HepG2 (cell line): Measurements from ENCODE around the gene CPED1. TPM values are rescaled to one million over a fixed set of nuclear protein-coding genes. Genes with fewer than 3 reads are reported as not detected.

Experiments used
- ATAC-seq: fragments of 200-7000 bp; cut with Tn5 transposase; 3 replicates; pipeline ENCODE4 v1.9.1; 2020; ENCODE audit warnings: mild to moderate bottlenecking, moderate library complexity
- BruUV-seq: library from RNA; stranded (reverse); fragments of 400-500 nt; replicated peaks from 2 replicates; lab custom pipeline; 2021; lab: Mats Ljungman, UMichigan
- CTCF ChIA-PET: fragments of 300-600 bp; formaldehyde crosslinking; extraction: SDS; loops from one replicate; lab custom pipeline; 2021; ENCODE audit warnings: low total read pairs, inconsistent platforms, low intra/inter-chr PET ratio; lab: Yijun Ruan, JAX
- POLR2A ChIA-PET: fragments of 350-600 bp; sonication (Branson Sonifier 250); formaldehyde crosslinking; loops from one replicate; lab custom pipeline; 2020; ENCODE audit warnings: antibody characterized with exemption, inconsistent platforms; lab: Yijun Ruan, JAX
- DNase-seq: peaks from one replicate; pipeline ENCODE4 v3.0.0-alpha.2; 2015; ENCODE audit warnings: low spot score
- FAIRE-seq: peaks from 3 replicates; lab custom pipeline; 2011; peaks lifted over from hg19 to GRCh38; lab: Jason Lieb, UNC
- H2AFZ ChIP-seq: one replicate; pipeline ENCODE4 v1.6.1; 2011; ENCODE audit warnings: low read length, inconsistent platforms
- H3K27ac ChIP-seq: fragments of 300-600 bp; 3 replicates; pipeline ENCODE4 v1.8.0; 2011; ENCODE audit warnings: mixed run types, mild to moderate bottlenecking, mixed read lengths, low read length, inconsistent platforms; ENCODE audit not compliant: insufficient read depth; ENCODE audit errors: extremely low read length
- H3K27me3 ChIP-seq, 2 experiments: fragments of 200-600 bp in 1 of 2; 2 replicates in 1 of 2; 3 replicates in 1 of 2; pipeline versions ENCODE4 v1.6.0 to v1.8.0; 2011; ENCODE audit warnings: low read length in 2 of 2, mild to moderate bottlenecking in 2 of 2, moderate library complexity in 2 of 2, inconsistent platforms in 1 of 2; ENCODE audit not compliant: insufficient read depth in 2 of 2, control insufficient read depth in 1 of 2
- H3K36me3 ChIP-seq, 2 experiments: fragments of 200-600 bp in 1 of 2; replicated peaks in 1 of 2; 2 replicates in 1 of 2; 3 replicates in 1 of 2; pipeline versions ENCODE4 v1.5.1 to v1.8.0; 2011; ENCODE audit warnings: low read length in 2 of 2, inconsistent platforms in 1 of 2; ENCODE audit not compliant: insufficient read depth in 2 of 2, control insufficient read depth in 1 of 2
- H3K4me1 ChIP-seq: 2 replicates; pipeline ENCODE4 v1.5.1; 2012; ENCODE audit warnings: low read length, inconsistent platforms; ENCODE audit not compliant: insufficient read depth
- H3K4me2 ChIP-seq: 2 replicates; pipeline ENCODE4 v1.6.0; 2011; ENCODE audit warnings: low read depth, low read length, inconsistent platforms
- H3K4me3 ChIP-seq, 3 experiments: fragments of 200-600 bp in 1 of 3; sonication (generic), shearing (Covaris generic) in 1 of 3; replicated peaks in 1 of 3; 2 replicates each; pipeline ENCODE4 v1.5.1; 2011 to 2016; ENCODE audit warnings: low read length in 3 of 3, inconsistent platforms in 2 of 3, low read depth in 2 of 3, mild to moderate bottlenecking in 2 of 3, control low read depth in 1 of 3, mixed read lengths in 1 of 3; ENCODE audit not compliant: insufficient read depth in 1 of 3
- H3K79me2 ChIP-seq: one replicate; pipeline ENCODE4 v1.6.1; 2011; ENCODE audit warnings: low read length, inconsistent platforms; ENCODE audit not compliant: insufficient read depth
- H3K9ac ChIP-seq: 2 replicates; pipeline ENCODE4 v1.6.0; 2011; ENCODE audit warnings: mild to moderate bottlenecking, low read depth, low read length, inconsistent platforms; ENCODE audit not compliant: insufficient read depth
- H3K9me3 ChIP-seq: 2 replicates; pipeline ENCODE4 v1.5.1; 2012; ENCODE audit warnings: mild to moderate bottlenecking, low read length
- H4K20me1 ChIP-seq: 2 replicates; pipeline ENCODE4 v1.6.0; 2011; ENCODE audit warnings: inconsistent platforms, mild to moderate bottlenecking, low read length, moderate library complexity; ENCODE audit not compliant: insufficient read depth
- CEBPB ChIP-seq: IDR thresholded peaks from 2 replicates; pipeline ENCODE4 v1.6.1; 2011; ENCODE audit warnings: low read depth, low read length, improper control_type of control experiment, borderline replicate concordance
- NFE2 ChIP-seq: sonication (generic); formaldehyde crosslinking; IDR thresholded peaks from 2 replicates; pipeline ENCODE4 v1.4.0; 2020; ENCODE audit warnings: missing genetic modification reagents
- NR2F6 ChIP-seq, 2 experiments: IDR thresholded peaks; 2 replicates each; pipeline ENCODE4 v1.6.1; 2016; ENCODE audit warnings: antibody characterized with exemption in 1 of 2, mild to moderate bottlenecking in 1 of 2
- ZC3H13 ChIP-seq: sonication (generic); formaldehyde crosslinking; IDR thresholded peaks from 2 replicates; pipeline ENCODE4 v1.8.1; 2023; ENCODE audit warnings: mild to moderate bottlenecking, missing genetic modification reagents, moderate library complexity
- ZC3H4 ChIP-seq: sonication (generic); formaldehyde crosslinking; IDR thresholded peaks from 2 replicates; pipeline ENCODE4 v1.4.0; 2020; ENCODE audit warnings: missing genetic modification reagents, borderline replicate concordance
- WGBS: methylation state at CpG from one replicate; pipeline ENCODE4 v1.1.6; 2017; ENCODE audit warnings: low lambda C conversion rate; 5-methylcytosine and 5-hydroxymethylcytosine counted together
- in situ Hi-C: cut with HindIII; loops from 2 replicates; pipeline ENCODE4 v1.10.0; 2017; ENCODE audit warnings: low pct_unique_long_range_greater_than_20kb; ENCODE audit not compliant: extremely low pct_ligation_motif_present
- intact Hi-C: fragments of 100-400 bp; cut with micrococcal nuclease; formaldehyde crosslinking; loops from one replicate; pipeline ENCODE4 v1.10.0; 2022; ENCODE audit not compliant: unreplicated experiment
- polyA plus RNA-seq, 8 experiments: library from polyadenylated mRNA; depleted of rRNA in 3 of 8; stranded (reverse) in 7 of 8; unstranded in 1 of 8; fragments of >200 nt; fragmentation: Illumina TruSeq in 4 of 8; extraction: Trizol in 4 of 8; gene quantifications; 2 replicates each; pipeline versions ENCODE4 v1.2.1 to v1.2.3, GENCODE V29; 2011 to 2016; ENCODE audit warnings: low read depth in 4 of 8, missing spikeins in 1 of 8, mixed read lengths in 1 of 8; ENCODE audit not compliant: insufficient read depth in 1 of 8
- total RNA-seq, 5 experiments: library from RNA; depleted of rRNA; stranded (reverse); fragments of >200 nt; fragmentation: Illumina TruSeq; extraction: Trizol; gene quantifications; 2 replicates each; pipeline ENCODE4 v1.2.3, GENCODE V29; 2016; ENCODE audit warnings: low read depth in 1 of 5
- TF ChIP-seq, protein P1 (sequence below): sonication (generic); formaldehyde crosslinking; IDR thresholded peaks from 2 replicates; pipeline ENCODE4 v1.9.0; 2021; ENCODE audit warnings: missing genetic modification reagents, mild to moderate bottlenecking, borderline replicate concordance

CPED1 gene
- total and polyA plus RNA-seq, 2 of the 13 experiments (the other 11 are each of a cell fraction or from before 2014, with no cell fraction given): 11.5 to 27.0 TPM

DNA sequence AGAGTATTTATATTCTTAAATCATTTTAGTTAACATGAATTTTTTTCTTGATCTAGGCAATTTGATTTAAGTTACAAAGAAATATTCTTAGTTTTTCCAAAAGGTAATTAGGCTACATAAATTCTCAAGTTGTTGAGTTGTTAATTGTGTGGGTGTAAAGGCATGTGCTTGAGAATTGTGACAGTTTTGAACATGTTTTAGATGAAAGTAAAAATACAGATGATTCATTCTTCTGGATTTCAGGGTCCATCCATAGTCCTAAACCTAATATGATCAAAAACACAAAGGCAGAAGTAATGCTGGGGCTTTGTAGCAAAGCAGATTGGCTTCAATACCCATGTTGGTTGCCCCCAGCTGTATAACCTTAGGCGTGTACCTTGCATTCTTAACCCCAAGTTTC is 127.9 kb downstream of the CPED1 start:
- 64% methylated on average over 1 of the region's 1 CpG for WGBS
- no peak for ATAC-seq
- Histone ChIP-seq H3K36me3 (no peaks in the 10 kb centered on the region), H3K9me3 (no peaks in the 10 kb centered on the region), H3K9ac (no peak overlapping the region), H3K4me1 (no peaks in the 10 kb centered on the region), H2AFZ (no peak overlapping the region), H3K27me3 (no peaks in the 10 kb centered on the region)
- BruUV-seq: no TSS peak
- no peak for DNase-seq
- no peak for TF ChIP-seq NR2F6 (IDR thresholded peaks at IDR 0.05)
- TF ChIP-seq NR2F6 (CRISPR knock-in tag; IDR thresholded peaks at IDR 0.05): no peak
- TF ChIP-seq, protein P1, sequence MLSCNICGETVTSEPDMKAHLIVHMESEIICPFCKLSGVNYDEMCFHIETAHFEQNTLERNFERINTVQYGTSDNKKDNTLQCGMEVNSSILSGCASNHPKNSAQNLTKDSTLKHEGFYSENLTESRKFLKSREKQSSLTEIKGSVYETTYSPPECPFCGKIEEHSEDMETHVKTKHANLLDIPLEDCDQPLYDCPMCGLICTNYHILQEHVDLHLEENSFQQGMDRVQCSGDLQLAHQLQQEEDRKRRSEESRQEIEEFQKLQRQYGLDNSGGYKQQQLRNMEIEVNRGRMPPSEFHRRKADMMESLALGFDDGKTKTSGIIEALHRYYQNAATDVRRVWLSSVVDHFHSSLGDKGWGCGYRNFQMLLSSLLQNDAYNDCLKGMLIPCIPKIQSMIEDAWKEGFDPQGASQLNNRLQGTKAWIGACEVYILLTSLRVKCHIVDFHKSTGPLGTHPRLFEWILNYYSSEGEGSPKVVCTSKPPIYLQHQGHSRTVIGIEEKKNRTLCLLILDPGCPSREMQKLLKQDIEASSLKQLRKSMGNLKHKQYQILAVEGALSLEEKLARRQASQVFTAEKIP: no peak
- no peak for TF ChIP-seq NFE2 (CRISPR knock-in tag)
- TF ChIP-seq ZC3H4: no peak
- TF ChIP-seq, all 625 proteins: peak for 0
- no peak overlapping the region for H3K27ac ChIP-seq
- H4K20me1 ChIP-seq: no peaks in the 10 kb centered on the region
- no peak overlapping the region for H3K4me2 ChIP-seq
- FAIRE-seq: no peak
- in situ Hi-C loops (no loop called here), intact Hi-C loops (no loop called here)
- ChIA-PET CTCF (no interaction called here), POLR2A (no interaction called here)
- no peak overlapping the region for H3K4me3 ChIP-seq
- no peaks in the 10 kb centered on the region for H3K79me2 ChIP-seq

DNA sequence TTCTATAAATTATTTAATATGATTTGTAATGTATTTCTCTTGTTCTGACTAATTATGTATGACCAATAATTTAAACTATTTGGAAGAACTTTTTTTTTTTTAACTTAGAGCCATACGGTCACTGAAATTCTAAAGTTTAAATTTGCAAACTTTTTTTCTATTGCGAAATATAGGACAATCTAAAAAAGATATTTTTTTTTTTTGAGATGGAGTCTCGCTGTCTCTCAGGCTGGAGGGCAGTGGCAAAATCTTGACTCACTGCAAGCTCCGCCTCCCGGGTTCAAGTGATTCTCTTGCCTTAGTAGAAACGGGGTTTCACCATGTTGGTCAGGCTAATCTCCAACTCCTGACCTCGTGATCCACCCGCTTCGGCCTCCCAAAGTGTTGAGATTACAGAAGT is 130.5 kb downstream of the CPED1 start:
- TF ChIP-seq CEBPB (peak; percentile 33; the same call in 1 of the 2 replicates), ZC3H13 (CRISPR knock-in tag) (no peak)
- no peak overlapping the region for H2AFZ ChIP-seq
- DNase-seq (no peak), FAIRE-seq (no peak), ATAC-seq (no peak)
- in situ Hi-C loops: no loop called here
- no TSS peak for BruUV-seq
- no peaks in the 10 kb centered on the region for H3K36me3 ChIP-seq
- no peaks in the 10 kb centered on the region for H3K79me2 ChIP-seq
- H3K9ac ChIP-seq: no peak overlapping the region
- H3K4me3 ChIP-seq: no peak overlapping the region
- no peak overlapping the region for H3K4me2 ChIP-seq
- no peaks in the 10 kb centered on the region for H3K4me1 ChIP-seq
- ChIA-PET CTCF (no interaction called here), POLR2A (no interaction called here)
- intact Hi-C loops: no loop called here
- 82% methylated on average over 9 of the region's 9 CpGs for WGBS
- H3K9me3 ChIP-seq: no peaks in the 10 kb centered on the region
- H3K27me3 ChIP-seq: no peaks in the 10 kb centered on the region
- no peak overlapping the region for H3K27ac ChIP-seq
- no peaks in the 10 kb centered on the region for H4K20me1 ChIP-seq
